HK-2 (cell line): ENCODE results near the gene TRIO.
A peak's percentile ranks its signal among the peaks of the same experiment; 100 is the strongest.
"Not testable (repeated sequence)": the region's sequence is repeated elsewhere in the genome, so short reads cannot be mapped to it uniquely, and the experiment has no call there.

Source experiments
- DNase-seq: peaks from one replicate; pipeline ENCODE4 v3.0.0-alpha.2; 2018; ENCODE audit not compliant: unreplicated experiment

TRIO gene

GRCh38 chr5:14186059-14186830 is 43.1 kb downstream of the TRIO start:
- DNase-seq: no peak

- DNase-seq: no peak
Observed at GRCh38 chr5:14187157-14187556, 44.0 kb downstream of the TRIO start.

GRCh38 chr5:14187660-14188059 is 44.5 kb downstream of the TRIO start:
- DNase-seq: no peak

- DNase-seq: no peak
Observed at GRCh38 chr5:14188778-14189177, 45.6 kb downstream of the TRIO start.

GRCh38 chr5:14189680-14190079 is 46.5 kb downstream of the TRIO start:
- DNase-seq: no peak

GRCh38 chr5:14190194-14191164 is 47.3 kb downstream of the TRIO start:
- peak; percentile 76 for DNase-seq

GRCh38 chr5:14191325-14191724 is 48.2 kb downstream of the TRIO start:
- no peak for DNase-seq

GRCh38 chr5:14193496-14193895 is 50.4 kb downstream of the TRIO start:
- no peak for DNase-seq

- no peak for DNase-seq
Observed at GRCh38 chr5:14195588-14195987, 52.4 kb downstream of the TRIO start.

GRCh38 chr5:14197056-14197455 is 53.9 kb downstream of the TRIO start:
- no peak for DNase-seq

GRCh38 chr5:14199902-14200301 is 56.8 kb downstream of the TRIO start:
- no peak for DNase-seq

GRCh38 chr5:14200312-14200990 is 57.3 kb downstream of the TRIO start:
- DNase-seq: no peak

GRCh38 chr5:14201325-14202045 is 58.3 kb downstream of the TRIO start:
- no peak for DNase-seq

GRCh38 chr5:14202462-14202861 is 59.3 kb downstream of the TRIO start:
- no peak for DNase-seq

GRCh38 chr5:14204011-14204670 is 61.0 kb downstream of the TRIO start:
- DNase-seq: no peak

GRCh38 chr5:14204785-14205321 is 61.7 kb downstream of the TRIO start:
- DNase-seq: peak; percentile 67

- DNase-seq: no peak
Observed at GRCh38 chr5:14206028-14206725, 63.0 kb downstream of the TRIO start.

GRCh38 chr5:14207428-14207827 is 64.3 kb downstream of the TRIO start:
- not testable (repeated sequence) for DNase-seq

GRCh38 chr5:14208071-14209021 is 65.2 kb downstream of the TRIO start:
- DNase-seq: no peak
